Measurements from ENCODE around the gene AFG1L.

- no peak for TF ChIP-seq EZH2 (IDR thresholded peaks at IDR 0.05; ENCODE audit: low read depth, unreplicated experiment)
- TF ChIP-seq CTCF (conservative IDR thresholded peaks at IDR 0.05; ENCODE audit: low read depth in 2 of 2): peak; percentile 71 to 74
- no peak for TF ChIP-seq EZH2phosphoT487 (IDR thresholded peaks at IDR 0.05; ENCODE audit: unreplicated experiment)
Measured at GRCh38 chr6:108492131-108492766, 197.4 kb downstream of the AFG1L start.

All from GM23338 (cell line).